Right renal pelvis (tissue), 4 donors: Measurements from ENCODE around the gene LRCH1. TPM values are rescaled to one million over a fixed set of nuclear protein-coding genes. Genes with fewer than 3 reads are reported as not detected.

ENCODE experiments used
- DNase-seq, 4 donors: peaks; one replicate each; pipeline ENCODE4 v3.0.0-alpha.2; 2013; ENCODE audit warnings: low read depth in 4 of 4, low spot score in 3 of 4, missing footprints in 1 of 4
- polyA plus RNA-seq, 4 donors: library from polyadenylated mRNA; unstranded; fragments of 120-200 nt; gene quantifications; one replicate each; pipeline ENCODE4 v1.2.1, GENCODE V29; 2013; ENCODE audit not compliant: insufficient read length in 4 of 4

The LRCH1 gene
- polyA plus RNA-seq, 4 donors: 28.3 to 37.4 (median 35.2) TPM

DNA sequence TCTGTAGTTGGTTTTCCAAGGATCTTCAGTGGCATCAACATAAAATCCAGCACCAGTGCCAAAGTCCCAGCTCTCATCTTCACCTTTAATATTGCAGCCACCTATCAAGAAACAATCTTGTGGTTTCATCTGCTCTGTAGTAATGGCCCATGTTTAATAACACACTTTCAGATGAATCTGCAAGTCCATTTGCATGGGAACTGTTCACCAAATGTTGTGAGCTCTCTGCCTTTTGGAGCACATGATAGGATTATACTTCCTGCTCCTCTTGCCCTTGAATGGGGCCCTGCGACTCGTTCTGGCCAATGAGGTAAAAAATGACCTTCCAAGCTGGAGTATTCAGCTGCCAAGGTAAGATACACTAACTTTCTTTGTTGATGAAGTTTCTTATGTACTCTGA lies 229.7 kb downstream of the LRCH1 start:
- no peak for DNase-seq

DNA sequence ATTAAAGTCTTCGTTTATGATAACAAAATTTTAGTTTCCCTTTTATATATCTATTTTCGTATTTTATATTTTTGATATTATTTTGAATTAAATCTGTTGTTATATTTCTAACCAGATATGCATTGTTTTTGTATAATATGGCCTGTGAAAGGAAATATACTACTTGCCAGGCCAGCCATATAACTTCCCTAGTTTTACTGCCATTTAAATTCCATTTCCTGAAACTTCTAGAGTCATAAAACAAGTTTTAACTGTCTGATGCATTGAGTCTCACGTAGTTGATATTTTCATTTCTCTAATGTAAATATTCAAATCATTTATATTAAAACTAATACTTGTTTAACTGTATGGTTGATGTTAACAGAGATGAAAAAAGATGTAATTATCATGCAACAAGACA lies 230.5 kb downstream of the LRCH1 start:
- DNase-seq: no peak

DNA sequence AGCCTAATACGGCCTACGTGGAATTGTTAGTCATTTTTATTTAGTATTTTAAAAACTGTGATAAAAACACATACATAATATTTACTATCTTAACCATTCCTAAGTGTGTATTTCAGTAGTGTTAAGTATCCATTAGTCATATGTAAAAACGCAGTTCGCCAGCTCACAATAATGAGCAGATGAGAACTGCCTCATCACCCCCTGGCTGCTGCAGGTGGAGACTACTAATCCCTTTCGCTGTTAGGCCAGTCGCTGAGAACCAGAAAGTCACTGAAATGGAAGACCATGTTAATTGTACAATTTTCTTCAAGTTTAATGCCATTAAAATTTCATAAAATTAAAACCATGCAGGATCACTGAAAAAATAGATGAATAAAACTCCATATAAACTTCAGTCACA lies 242.4 kb downstream of the LRCH1 start:
- no peak for DNase-seq

DNA sequence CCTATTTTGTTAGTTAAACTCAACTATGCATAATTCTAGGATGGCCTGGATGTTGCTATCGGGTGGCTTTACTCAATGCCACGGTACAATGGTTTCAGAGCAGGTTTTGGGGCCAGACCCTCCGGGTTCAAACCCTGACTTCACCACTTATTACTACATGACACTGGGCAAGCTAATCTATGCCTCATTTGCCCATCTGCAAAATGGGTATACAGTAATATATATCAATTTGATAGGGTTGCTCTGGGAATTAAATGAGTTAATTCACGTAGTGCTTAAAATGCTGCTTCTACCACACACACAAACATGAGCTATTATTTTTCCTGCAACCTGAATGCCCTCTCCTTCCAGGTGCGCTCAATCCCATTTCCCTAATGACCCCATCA lies 243.2 kb downstream of the LRCH1 start:
- DNase-seq: no peak

DNA sequence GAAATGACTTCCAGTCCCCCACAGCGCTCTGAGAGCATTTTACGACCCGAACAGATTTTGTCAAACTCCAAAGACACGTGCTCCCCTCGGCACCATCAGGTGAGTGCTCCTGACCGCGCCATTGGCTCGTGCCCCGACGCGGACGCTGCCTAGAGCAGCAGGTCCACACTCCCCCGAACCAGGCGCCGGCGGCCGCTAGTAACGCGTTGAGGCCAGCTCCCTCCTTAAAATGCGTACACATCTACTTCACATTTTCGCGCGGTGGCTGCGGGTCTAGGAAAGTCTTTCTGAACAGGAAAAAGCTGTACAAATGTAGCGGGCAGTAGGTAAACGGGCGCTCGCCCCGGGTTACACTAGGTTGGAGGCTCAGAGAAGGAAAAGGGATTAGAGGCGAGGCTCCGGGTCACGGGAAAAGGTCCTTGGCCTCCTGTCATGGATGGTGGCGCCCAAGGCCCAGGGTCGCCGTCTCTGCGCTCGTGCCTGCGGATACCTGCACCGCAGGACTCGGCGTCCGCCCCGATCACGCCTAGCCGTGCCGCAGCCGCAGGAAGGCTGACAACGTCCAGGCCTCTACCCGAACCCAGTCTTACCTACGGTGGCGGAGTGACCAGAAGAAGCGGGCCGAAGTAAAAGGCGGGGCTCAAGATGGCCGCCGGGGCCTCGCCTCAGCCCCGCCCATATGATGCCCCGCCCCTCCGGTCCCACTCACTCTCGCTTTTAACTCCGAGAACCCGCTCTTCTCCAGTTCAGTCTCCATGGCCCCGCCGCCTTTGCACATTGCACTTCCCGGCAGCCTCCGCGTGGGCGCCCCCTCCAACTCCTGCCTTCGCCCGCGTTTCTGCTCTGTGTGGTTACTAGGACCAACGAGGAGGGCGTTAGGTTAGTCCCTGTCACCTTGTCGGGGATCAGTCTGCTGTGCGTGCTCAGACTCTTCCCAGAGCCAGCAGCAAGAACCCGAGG lies 243.8 kb downstream of the LRCH1 start, which contains the start of gene ESD:
ESD (minus strand) TSS at position 647 of the 960 bp plus-strand sequence. CDS start 5,748 bp downstream, outside the sequence.
- peak; percentile 86 to 92 (median 90) for DNase-seq

DNA sequence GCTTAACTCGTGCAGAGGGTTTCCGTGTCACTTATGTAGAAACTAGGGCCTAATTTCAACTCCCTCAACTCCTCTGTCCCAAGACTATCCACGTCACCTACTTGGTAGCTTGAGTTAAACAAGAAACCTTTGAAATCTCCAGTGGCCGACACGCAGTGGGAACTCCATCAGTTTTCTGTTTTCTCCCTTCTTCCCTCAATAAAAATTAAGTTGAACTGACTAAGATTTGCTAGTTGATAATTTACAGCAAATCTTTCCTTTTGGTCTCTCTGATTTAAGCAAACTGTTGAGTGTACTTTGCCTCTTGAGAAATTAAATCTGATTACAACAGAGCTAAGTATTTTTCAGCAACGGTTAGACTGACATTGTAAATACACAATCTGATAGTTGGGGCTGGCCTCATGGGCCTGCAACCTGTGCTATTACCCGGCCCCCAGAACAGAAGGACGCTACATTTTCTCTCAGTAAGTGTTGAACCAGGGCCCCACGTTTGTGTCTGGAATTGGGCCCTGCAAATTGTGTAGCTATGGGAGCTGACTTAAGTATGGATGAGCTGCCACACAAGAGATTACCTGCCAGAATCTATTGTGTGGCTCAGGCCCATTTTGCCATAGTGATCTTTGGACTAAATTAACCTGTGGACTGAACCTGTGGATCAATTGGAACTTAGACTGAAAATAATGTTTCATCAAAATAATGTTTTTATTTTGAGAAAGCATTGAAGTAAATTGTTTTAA lies 244.7 kb downstream of the LRCH1 start:
- peak in 1 of 4 donors; percentile 11 for DNase-seq

DNA sequence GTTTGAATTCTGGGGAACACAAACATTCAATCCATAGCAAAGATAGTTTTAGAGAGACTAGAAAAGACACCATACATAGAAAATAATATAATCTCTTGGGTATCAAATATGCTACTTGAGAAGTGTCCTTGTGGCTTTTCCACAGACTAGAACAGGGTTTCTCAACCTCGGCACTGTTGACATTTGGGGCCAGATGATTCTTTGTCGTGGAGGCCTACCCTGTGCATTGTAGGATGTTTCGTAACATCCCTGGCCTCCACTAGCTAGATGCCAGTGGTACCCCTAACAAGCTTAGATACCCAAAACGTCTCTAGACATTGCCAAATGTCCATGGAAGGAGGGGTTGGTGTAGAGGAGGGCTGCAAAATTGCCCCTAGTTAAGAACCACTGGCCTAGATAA lies 246.2 kb downstream of the LRCH1 start:
- no peak for DNase-seq

DNA sequence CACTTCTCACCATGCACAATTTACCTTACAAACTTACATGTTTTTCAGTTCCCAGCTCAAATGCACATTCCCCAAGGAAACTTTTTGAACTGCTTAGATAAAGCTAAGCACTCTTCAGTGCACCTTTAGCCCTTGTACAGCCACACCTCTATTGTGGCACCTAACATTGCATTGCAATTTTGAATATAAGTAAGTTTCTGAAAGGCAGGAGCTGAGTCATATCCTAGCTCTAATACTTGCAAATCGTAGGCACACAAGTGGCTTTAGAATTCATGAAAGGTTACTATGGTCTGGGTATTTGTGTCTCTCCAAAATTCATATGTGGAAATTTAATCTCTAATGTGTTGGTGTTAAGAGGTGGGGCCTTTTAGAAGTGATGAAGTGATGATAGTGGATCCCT lies 248.9 kb downstream of the LRCH1 start:
- DNase-seq: no peak

Other genes with a start within 250 kb of the LRCH1 start
- 1 to 10 TPM; 1.6 to 2.4 (median 2.1) TPM for gene RUBCNL, start 165.9 kb upstream of the LRCH1 start, polyA plus RNA-seq
- gene ESD, start 244.0 kb downstream of the LRCH1 start, polyA plus RNA-seq: 100 to 1,000 TPM; 242 to 270 (median 260) TPM